GM20000 (cell line): ENCODE measurements around the gene GARNL3.

Source experiments
- DNase-seq: peaks from one replicate; pipeline ENCODE4 v3.0.0; 2012; ENCODE audit warnings: low spot score
- TF ChIP-seq, protein P1 (sequence below): IDR thresholded peaks from 2 replicates; pipeline ENCODE4 v1.5.1; 2012; ENCODE audit warnings: mild to moderate bottlenecking, control low read depth; ENCODE audit errors: extremely low read depth, missing control alignments

GARNL3 gene

DNA sequence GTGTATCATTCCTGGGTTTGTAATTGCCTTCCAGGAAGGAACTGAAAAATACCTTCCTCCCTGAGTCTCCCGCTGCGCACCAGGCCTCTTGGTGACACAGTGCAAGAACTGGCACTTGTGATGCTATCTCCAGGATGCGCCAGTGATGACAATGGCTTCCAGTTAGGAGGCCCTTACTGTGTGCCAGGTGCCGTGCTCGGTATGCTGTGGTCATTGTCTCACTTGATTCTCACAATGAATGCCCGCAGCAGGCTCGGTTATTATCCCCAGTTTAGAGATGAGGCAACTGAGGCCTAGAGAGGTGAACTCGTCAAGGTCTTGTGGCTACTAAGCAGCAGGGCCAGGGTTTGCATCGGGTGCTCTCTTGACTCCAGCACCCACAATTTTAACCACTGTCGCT is 100.9 kb downstream of the GARNL3 start:
- TF ChIP-seq, protein P1, sequence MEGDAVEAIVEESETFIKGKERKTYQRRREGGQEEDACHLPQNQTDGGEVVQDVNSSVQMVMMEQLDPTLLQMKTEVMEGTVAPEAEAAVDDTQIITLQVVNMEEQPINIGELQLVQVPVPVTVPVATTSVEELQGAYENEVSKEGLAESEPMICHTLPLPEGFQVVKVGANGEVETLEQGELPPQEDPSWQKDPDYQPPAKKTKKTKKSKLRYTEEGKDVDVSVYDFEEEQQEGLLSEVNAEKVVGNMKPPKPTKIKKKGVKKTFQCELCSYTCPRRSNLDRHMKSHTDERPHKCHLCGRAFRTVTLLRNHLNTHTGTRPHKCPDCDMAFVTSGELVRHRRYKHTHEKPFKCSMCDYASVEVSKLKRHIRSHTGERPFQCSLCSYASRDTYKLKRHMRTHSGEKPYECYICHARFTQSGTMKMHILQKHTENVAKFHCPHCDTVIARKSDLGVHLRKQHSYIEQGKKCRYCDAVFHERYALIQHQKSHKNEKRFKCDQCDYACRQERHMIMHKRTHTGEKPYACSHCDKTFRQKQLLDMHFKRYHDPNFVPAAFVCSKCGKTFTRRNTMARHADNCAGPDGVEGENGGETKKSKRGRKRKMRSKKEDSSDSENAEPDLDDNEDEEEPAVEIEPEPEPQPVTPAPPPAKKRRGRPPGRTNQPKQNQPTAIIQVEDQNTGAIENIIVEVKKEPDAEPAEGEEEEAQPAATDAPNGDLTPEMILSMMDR = no peak
- DNase-seq = no peak

DNA sequence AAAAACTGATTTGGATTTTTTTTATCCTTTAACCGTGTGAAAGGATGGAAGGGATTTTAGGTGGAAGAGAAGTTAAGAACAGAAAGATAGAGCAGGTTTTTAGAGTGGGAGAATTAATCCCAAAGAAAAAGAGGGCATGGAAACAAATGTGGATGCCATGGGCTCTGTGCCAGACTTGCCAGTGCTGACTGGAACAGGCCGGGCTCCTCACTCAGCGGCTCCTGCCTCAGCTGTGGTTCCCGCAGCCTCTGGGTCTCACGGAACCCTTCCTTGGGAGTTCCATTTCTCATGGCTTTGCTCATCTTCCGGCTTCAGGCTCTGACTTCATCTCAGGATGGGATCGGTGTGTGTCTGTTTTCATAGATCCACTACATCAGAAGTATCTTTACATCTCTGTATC is 102.0 kb downstream of the GARNL3 start:
- TF ChIP-seq, protein P1 = no peak
- no peak for DNase-seq

DNA sequence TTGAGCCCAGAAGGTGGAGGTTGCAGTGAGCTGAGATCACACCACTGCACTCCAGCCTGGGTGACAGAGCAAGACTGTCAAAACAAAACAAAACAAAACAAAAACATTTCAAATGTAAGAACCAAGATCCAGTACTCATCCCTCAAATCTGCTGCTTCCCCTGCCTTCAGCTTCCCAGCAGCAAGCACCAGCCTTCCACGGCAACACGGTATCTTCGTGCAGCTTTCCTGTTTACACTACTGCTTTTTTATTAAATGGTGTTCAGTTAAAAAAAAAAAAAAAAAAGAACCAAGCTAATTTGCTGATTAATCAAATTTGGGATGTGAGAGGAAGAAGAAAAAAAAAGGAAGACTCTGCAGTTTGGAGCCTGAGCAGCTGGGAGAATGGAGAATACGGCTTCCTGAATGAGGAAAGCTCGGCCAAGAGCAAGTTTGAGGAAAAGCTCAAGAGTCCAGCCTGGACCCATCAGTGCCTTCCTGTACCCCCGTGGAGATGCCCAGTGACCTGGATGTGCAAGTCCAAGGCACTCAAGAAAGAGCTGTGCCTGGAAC is 104.4 kb downstream of the GARNL3 start:
- DNase-seq = no peak
- TF ChIP-seq, protein P1 = no peak

DNA sequence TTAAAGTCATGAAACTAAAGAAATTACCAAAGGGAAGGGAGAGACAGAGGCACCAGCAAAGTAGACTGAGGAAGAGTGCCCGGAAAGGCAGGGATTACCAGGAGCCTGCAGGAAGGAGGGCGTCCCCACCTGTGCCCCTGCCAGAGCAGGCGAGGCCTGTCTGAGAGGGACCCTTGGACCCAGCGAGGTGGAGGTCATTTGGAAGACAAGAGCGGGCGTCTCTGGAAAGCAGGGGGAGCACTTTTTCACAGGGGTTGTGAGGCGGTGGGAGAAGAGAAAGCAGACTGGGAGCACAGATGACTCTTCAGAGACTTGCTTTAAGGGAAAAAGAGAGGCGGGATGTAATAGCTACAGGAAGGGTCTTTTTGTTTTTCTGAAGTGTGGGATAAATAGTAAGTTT is 104.9 kb downstream of the GARNL3 start:
- DNase-seq = no peak
- TF ChIP-seq, protein P1 = no peak

DNA sequence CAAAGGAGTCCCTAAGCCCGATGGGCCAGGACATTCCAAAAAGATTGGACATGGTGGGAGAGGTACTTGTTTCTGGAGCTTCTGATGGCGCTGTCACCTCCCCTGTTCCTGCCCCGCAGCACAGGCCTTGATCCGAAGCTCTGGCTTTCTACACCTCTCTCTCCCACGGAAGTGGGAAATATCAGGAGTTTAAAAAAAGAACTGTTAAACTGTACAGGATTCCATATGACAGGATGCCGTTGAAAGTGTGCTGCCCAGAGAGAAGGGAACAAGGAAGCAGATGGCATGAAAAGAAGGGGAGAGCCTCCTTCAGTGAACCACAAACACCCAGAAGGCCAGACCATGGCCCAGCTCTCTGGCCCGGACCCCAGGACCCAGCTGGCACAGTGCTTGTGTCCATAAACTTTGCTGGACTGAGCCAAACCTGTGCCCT is 105.6 kb downstream of the GARNL3 start:
- DNase-seq = no peak

DNA sequence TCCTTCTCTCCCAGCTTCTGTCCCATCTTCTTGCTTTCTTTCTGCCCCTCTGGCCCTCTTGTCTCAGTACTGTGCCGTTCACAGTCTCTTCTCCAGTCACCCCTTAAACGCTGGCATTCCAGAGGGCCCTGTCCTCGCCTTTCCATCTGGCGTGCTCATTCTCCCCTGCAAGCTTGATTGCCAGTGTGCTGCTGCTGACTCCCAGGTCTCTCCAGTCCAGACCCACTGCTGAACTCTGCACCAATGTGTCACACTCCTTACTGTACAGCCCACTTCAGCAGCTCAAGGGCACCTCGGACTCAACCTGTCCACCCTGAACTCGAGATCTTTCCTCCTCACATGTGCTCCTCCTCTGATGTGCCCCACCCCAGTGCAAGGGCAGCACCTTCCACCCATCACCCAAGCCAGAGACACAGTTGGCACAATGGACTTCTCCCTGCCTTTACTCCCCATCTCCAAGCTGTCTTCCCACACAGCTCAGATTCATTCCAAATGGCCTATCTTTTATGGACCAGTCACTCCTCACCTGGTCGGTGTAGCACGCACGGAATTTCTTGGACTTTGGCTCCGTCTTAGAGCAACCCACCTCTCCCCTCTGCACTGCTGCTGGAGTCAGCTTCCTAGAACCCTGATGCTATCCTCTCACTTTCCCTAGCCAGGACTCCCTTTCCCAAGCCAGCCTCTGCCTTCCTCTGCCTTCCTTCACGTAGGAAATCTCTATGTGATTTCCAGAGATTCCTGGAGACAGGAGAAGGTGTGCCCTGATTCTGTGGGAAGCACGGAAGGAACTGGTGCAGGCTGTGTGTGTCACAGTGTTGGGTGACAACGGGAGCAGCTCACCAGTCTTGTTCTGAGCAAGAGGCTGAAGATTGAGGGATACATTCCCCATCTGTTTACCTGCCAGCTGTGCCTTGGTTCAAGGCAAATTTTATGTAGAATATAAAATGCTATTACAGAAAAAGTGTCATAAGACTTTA is 106.4 kb downstream of the GARNL3 start:
- TF ChIP-seq, protein P1 = no peak
- DNase-seq = no peak

More for the DNA sequence above, 105.6 kb downstream of the GARNL3 start:
- TF ChIP-seq, protein P1 = no peak

DNA sequence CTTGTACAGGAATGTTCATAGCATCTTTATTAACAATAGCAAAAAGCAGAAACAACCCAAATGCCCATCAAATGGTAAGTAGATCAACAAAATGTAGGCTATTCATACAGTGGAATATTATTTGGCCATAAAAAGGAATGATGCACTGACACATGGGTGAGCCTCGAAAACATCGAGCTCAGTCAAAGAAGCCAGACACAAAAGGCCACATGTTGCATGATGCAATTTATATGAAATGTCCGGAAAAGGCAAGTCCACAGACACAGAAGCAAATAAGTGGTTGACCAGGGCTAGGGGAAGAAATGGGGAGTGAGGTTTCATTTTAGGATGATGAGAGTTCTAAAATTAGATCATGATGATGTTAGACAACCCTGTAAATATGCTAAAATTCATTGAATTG is 115.9 kb downstream of the GARNL3 start:
- TF ChIP-seq, protein P1 = no peak
- no peak for DNase-seq
